B cell (primary cell): ENCODE measurements around the gene AKR7A2.

Source experiments
- CTCF ChIP-seq: fragments of 200-600 bp; IDR thresholded peaks from one replicate; pipeline ENCODE4 v1.8.0; 2022; ENCODE audit warnings: antibody characterized with exemption, mild to moderate bottlenecking
- EZH2 ChIP-seq: IDR thresholded peaks from 2 replicates; pipeline ENCODE4 v1.6.1; 2012; ENCODE audit warnings: borderline replicate concordance, low read depth, mild to moderate bottlenecking, moderate library complexity, low read length; ENCODE audit not compliant: insufficient read depth, poor library complexity, severe bottlenecking

GRCh38 chr1:19274636-19275035 lies 37.3 kb downstream of the AKR7A2 start:
- TF ChIP-seq CTCF (no peak), EZH2 (no peak)
